Measurements from ENCODE around the gene CCDC85C. TPM values are rescaled to one million over a fixed set of nuclear protein-coding genes. Genes with fewer than 3 reads are reported as not detected.

Gene CCDC85C
- total RNA-seq, 1 donor from 2014 or later, result 4.4 TPM

- Mint-ChIP-seq H3K27ac (ENCODE audit: unreplicated experiment) (peak overlapping the region; percentile 81), H3K36me3 (ENCODE audit: unreplicated experiment) (peaks cover 29% of the 10 kb centered on the region), H3K4me1 (ENCODE audit: unreplicated experiment) (peaks cover 32% of the 10 kb centered on the region), H3K4me3 (ENCODE audit: unreplicated experiment) (no peak overlapping the region), H3K27me3 (ENCODE audit: unreplicated experiment) (no peaks in the 10 kb centered on the region), H3K9me3 (ENCODE audit: unreplicated experiment) (no peaks in the 10 kb centered on the region)
- no peak for TF ChIP-seq CTCF (IDR thresholded peaks at IDR 0.05)
- DNase-seq (ENCODE audit: extremely low spot score, unreplicated experiment), result peak; percentile 85
These were observed 92.4 kb downstream of the CCDC85C start for GRCh38 chr14:99511421-99512109.

GRCh38 chr14:99510556-99511139 is 93.4 kb downstream of the CCDC85C start:
- no peak overlapping the region for H3K4me3 Mint-ChIP-seq (ENCODE audit: unreplicated experiment)
- H3K4me1 Mint-ChIP-seq (ENCODE audit: unreplicated experiment), result peaks cover 32% of the 10 kb centered on the region
- peaks cover 38% of the 10 kb centered on the region for H3K36me3 Mint-ChIP-seq (ENCODE audit: unreplicated experiment)
- TF ChIP-seq CTCF (IDR thresholded peaks at IDR 0.05), result no peak
- H3K27ac Mint-ChIP-seq (ENCODE audit: unreplicated experiment), result peak overlapping the region; percentile 81
- no peaks in the 10 kb centered on the region for H3K27me3 Mint-ChIP-seq (ENCODE audit: unreplicated experiment)
- peak; percentile 80 for DNase-seq (ENCODE audit: extremely low spot score, unreplicated experiment)
- no peaks in the 10 kb centered on the region for H3K9me3 Mint-ChIP-seq (ENCODE audit: unreplicated experiment)

GRCh38 chr14:99509871-99510555 is 94.0 kb downstream of the CCDC85C start:
- no peak overlapping the region for H3K27ac Mint-ChIP-seq (ENCODE audit: unreplicated experiment)
- TF ChIP-seq CTCF (IDR thresholded peaks at IDR 0.05), result no peak
- peaks cover 41% of the 10 kb centered on the region for H3K36me3 Mint-ChIP-seq (ENCODE audit: unreplicated experiment)

GRCh38 chr14:99508896-99509629 is 94.9 kb downstream of the CCDC85C start:
- H3K4me1 Mint-ChIP-seq (ENCODE audit: unreplicated experiment), result peaks cover 29% of the 10 kb centered on the region
- peaks cover 49% of the 10 kb centered on the region for H3K36me3 Mint-ChIP-seq (ENCODE audit: unreplicated experiment)
- TF ChIP-seq CTCF (IDR thresholded peaks at IDR 0.05), result no peak
- no peaks in the 10 kb centered on the region for H3K9me3 Mint-ChIP-seq (ENCODE audit: unreplicated experiment)
- H3K4me3 Mint-ChIP-seq (ENCODE audit: unreplicated experiment), result no peak overlapping the region
- no peak overlapping the region for H3K27ac Mint-ChIP-seq (ENCODE audit: unreplicated experiment)
- DNase-seq (ENCODE audit: extremely low spot score, unreplicated experiment), result peak; percentile 64
- H3K27me3 Mint-ChIP-seq (ENCODE audit: unreplicated experiment), result no peaks in the 10 kb centered on the region

More at GRCh38 chr14:99509871-99510555, 94.0 kb downstream of the CCDC85C start:
- no peaks in the 10 kb centered on the region for H3K9me3 Mint-ChIP-seq (ENCODE audit: unreplicated experiment)
- peak; percentile 75 for DNase-seq (ENCODE audit: extremely low spot score, unreplicated experiment)
- H3K27me3 Mint-ChIP-seq (ENCODE audit: unreplicated experiment), result no peaks in the 10 kb centered on the region
- no peak overlapping the region for H3K4me3 Mint-ChIP-seq (ENCODE audit: unreplicated experiment)
- peaks cover 32% of the 10 kb centered on the region for H3K4me1 Mint-ChIP-seq (ENCODE audit: unreplicated experiment)
